Keratinocyte (primary cell): ENCODE measurements around the gene DRAP1.

ENCODE experiments used
- CTCF ChIP-seq, 3 experiments: IDR thresholded peaks in 1 of 3; conservative IDR thresholded peaks in 1 of 3; optimal IDR thresholded peaks in 1 of 3; 2 replicates in 2 of 3; 3 replicates in 1 of 3; pipeline versions ENCODE3 to v1.5.1; 2011; ENCODE audit warnings: low read length in 3 of 3, mild to moderate bottlenecking in 3 of 3, moderate library complexity in 2 of 3, control low read depth in 1 of 3, inconsistent platforms in 1 of 3; ENCODE audit not compliant: insufficient read depth in 2 of 3; ENCODE audit errors: extremely low read depth in 1 of 3
- EZH2 ChIP-seq: IDR thresholded peaks from one replicate; pipeline ENCODE4 v1.6.1; 2012; ENCODE audit warnings: inconsistent platforms, mild to moderate bottlenecking, low read length, moderate library complexity

GRCh38 chr11:65890324-65891218 is 28.7 kb upstream of the DRAP1 start, which contains the start of gene CCDC85B:
- TF ChIP-seq CTCF (optimal IDR thresholded peaks at IDR 0.05 in 1 of 3, IDR thresholded peaks at IDR 0.05 in 1 of 3, conservative IDR thresholded peaks at IDR 0.05 in 1 of 3; ENCODE audit: extremely low read depth in 1 of 3, insufficient read depth in 2 of 3, low read length in 3 of 3) = peak in 1 of 3 experiments; percentile 20
- no peak for TF ChIP-seq EZH2
